Measurements from ENCODE around the gene HS6ST1.

Gene HS6ST1

GRCh38 chr2:128300151-128301020, 18.3 kb downstream of the HS6ST1 start:
- in situ Hi-C loops (cut with HindIII; ENCODE audit: low sequenced_read_pairs), result no loop called here

GRCh38 chr2:128299628-128300027, 19.0 kb downstream of the HS6ST1 start:
- in situ Hi-C loops (cut with HindIII; ENCODE audit: low sequenced_read_pairs), result no loop called here

GRCh38 chr2:128298846-128299507, 19.7 kb downstream of the HS6ST1 start:
- in situ Hi-C loops (cut with HindIII; ENCODE audit: low sequenced_read_pairs), result no loop called here

- in situ Hi-C loops (cut with HindIII; ENCODE audit: low sequenced_read_pairs), result no loop called here
Measured at GRCh38 chr2:128298286-128298685, 20.4 kb downstream of the HS6ST1 start.

GRCh38 chr2:128293870-128294455, 24.7 kb downstream of the HS6ST1 start:
- in situ Hi-C loops (cut with HindIII; ENCODE audit: low sequenced_read_pairs), result no loop called here

GRCh38 chr2:128293426-128293755, 25.3 kb downstream of the HS6ST1 start:
- in situ Hi-C loops (cut with HindIII; ENCODE audit: low sequenced_read_pairs), result no loop called here

- in situ Hi-C loops (cut with HindIII; ENCODE audit: low sequenced_read_pairs), result no loop called here
Measured at GRCh38 chr2:128292599-128293425, 25.9 kb downstream of the HS6ST1 start.

- in situ Hi-C loops (cut with HindIII; ENCODE audit: low sequenced_read_pairs), result no loop called here
Measured at GRCh38 chr2:128291844-128292598, 26.6 kb downstream of the HS6ST1 start.

- in situ Hi-C loops (cut with HindIII; ENCODE audit: low sequenced_read_pairs), result no loop called here
Measured at GRCh38 chr2:128291161-128291843, 27.4 kb downstream of the HS6ST1 start.

- in situ Hi-C loops (cut with HindIII; ENCODE audit: low sequenced_read_pairs), result no loop called here
Measured at GRCh38 chr2:128290356-128290755, 28.3 kb downstream of the HS6ST1 start.

GRCh38 chr2:128289439-128289838, 29.2 kb downstream of the HS6ST1 start:
- in situ Hi-C loops (cut with HindIII; ENCODE audit: low sequenced_read_pairs), result no loop called here

- in situ Hi-C loops (cut with HindIII; ENCODE audit: low sequenced_read_pairs), result no loop called here
Measured at GRCh38 chr2:128288781-128289180, 29.9 kb downstream of the HS6ST1 start.

- in situ Hi-C loops (cut with HindIII; ENCODE audit: low sequenced_read_pairs), result no loop called here
Measured at GRCh38 chr2:128287780-128288735, 30.6 kb downstream of the HS6ST1 start.

GRCh38 chr2:128286905-128287779, 31.5 kb downstream of the HS6ST1 start:
- in situ Hi-C loops (cut with HindIII; ENCODE audit: low sequenced_read_pairs), result no loop called here

- in situ Hi-C loops (cut with HindIII; ENCODE audit: low sequenced_read_pairs), result no loop called here
Measured at GRCh38 chr2:128286011-128286721, 32.5 kb downstream of the HS6ST1 start.

- in situ Hi-C loops (cut with HindIII; ENCODE audit: low sequenced_read_pairs), result no loop called here
Measured at GRCh38 chr2:128285329-128285931, 33.2 kb downstream of the HS6ST1 start.

GRCh38 chr2:128284841-128285240, 33.8 kb downstream of the HS6ST1 start:
- in situ Hi-C loops (cut with HindIII; ENCODE audit: low sequenced_read_pairs), result no loop called here

Measured in DLD1 (cell line).